KOPT-K1 (cell line): ENCODE data around the gene CYTL1.

ENCODE experiments used
- H3K27ac ChIP-seq: fragments of 200-600 bp; sonication (generic); 2 replicates; pipeline ENCODE4 v1.5.1; 2016; ENCODE audit warnings: antibody characterized with exemption, mild to moderate bottlenecking, low read depth, low read length; ENCODE audit not compliant: poor library complexity, severe bottlenecking
- H3K36me3 ChIP-seq: fragments of 200-600 bp; sonication (generic); 2 replicates; pipeline ENCODE4 v1.5.1; 2017; ENCODE audit warnings: antibody characterized with exemption, mild to moderate bottlenecking, low read length, moderate library complexity; ENCODE audit not compliant: insufficient read depth
- H3K9me3 ChIP-seq: fragments of 200-600 bp; sonication (generic); 2 replicates; pipeline ENCODE4 v1.5.1; 2017; ENCODE audit warnings: antibody characterized with exemption, low read length, mild to moderate bottlenecking; ENCODE audit not compliant: insufficient read depth, poor library complexity, severe bottlenecking

The CYTL1 gene

GRCh38 chr4:4980621-4981230 is 38.5 kb downstream of the CYTL1 start:
- Histone ChIP-seq H3K27ac (no peak overlapping the region), H3K36me3 (no peaks in the 10 kb centered on the region), H3K9me3 (peaks cover under 1% of the 10 kb centered on the region)

GRCh38 chr4:4979971-4980370 is 39.3 kb downstream of the CYTL1 start:
- H3K27ac ChIP-seq = no peak overlapping the region
- H3K9me3 ChIP-seq = peaks cover 8% of the 10 kb centered on the region
- H3K36me3 ChIP-seq = no peaks in the 10 kb centered on the region

- H3K36me3 ChIP-seq = no peaks in the 10 kb centered on the region
- no peak overlapping the region for H3K27ac ChIP-seq
- peaks cover 17% of the 10 kb centered on the region for H3K9me3 ChIP-seq
Measured at GRCh38 chr4:4974727-4975126, 44.5 kb downstream of the CYTL1 start.

- peaks cover 17% of the 10 kb centered on the region for H3K9me3 ChIP-seq
- no peaks in the 10 kb centered on the region for H3K36me3 ChIP-seq
Measured at GRCh38 chr4:4971796-4972195, 47.5 kb downstream of the CYTL1 start.

GRCh38 chr4:4969298-4969697 is 50.0 kb downstream of the CYTL1 start:
- no peak overlapping the region for H3K27ac ChIP-seq
- H3K9me3 ChIP-seq = peaks cover 2% of the 10 kb centered on the region
- H3K36me3 ChIP-seq = no peaks in the 10 kb centered on the region

More at GRCh38 chr4:4971796-4972195, 47.5 kb downstream of the CYTL1 start:
- H3K27ac ChIP-seq = no peak overlapping the region

GRCh38 chr4:4968161-4968725 is 51.0 kb downstream of the CYTL1 start:
- Histone ChIP-seq H3K36me3 (no peaks in the 10 kb centered on the region), H3K27ac (no peak overlapping the region), H3K9me3 (peaks cover 7% of the 10 kb centered on the region)
